ENCODE results near the gene TREM2.
"Not testable (repeated sequence)": the region's sequence is repeated elsewhere in the genome, so short reads cannot be mapped to it uniquely, and the experiment has no call there.

TREM2 gene

DNA sequence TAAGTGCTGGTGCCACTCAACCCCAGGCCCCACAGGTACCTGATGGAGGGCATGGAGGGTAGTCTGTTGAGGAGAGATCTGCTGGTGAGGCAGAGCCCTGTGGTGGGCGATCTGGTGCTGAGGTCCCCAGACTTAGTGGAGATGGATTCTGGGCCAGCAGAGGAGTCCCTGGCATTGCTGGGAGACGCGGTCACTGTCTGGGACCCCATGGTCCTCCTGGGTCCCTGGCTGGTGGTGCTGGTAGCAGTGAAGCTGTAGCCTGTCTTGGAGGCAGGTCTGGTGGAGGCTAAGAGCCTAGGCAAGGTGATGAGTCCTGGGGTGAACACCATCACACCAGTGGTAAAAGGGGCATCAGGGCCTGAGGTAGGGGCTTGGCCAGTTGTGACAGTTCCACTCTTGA, 31.5 kb upstream of the TREM2 start:
- H3K4me1 ChIP-seq (ENCODE audit: control insufficient read depth in 1 of 2, insufficient read depth in 2 of 2, low read length in 2 of 2), result no peaks in the 10 kb centered on the region
- H3K36me3 ChIP-seq (ENCODE audit: control insufficient read depth in 1 of 2, insufficient read depth in 2 of 2, low read length in 2 of 2), result no peaks in the 10 kb centered on the region
- peaks cover 8% of the 10 kb centered on the region in 2 donors for H3K9me3 ChIP-seq (ENCODE audit: control insufficient read depth in 1 of 2, low read length in 2 of 2)
- peaks cover 0 to 5% of the 10 kb centered on the region in 2 donors for H3K27me3 ChIP-seq (ENCODE audit: control insufficient read depth in 1 of 2, insufficient read depth in 2 of 2, low read length in 2 of 2)
- H3K27ac ChIP-seq (ENCODE audit: low read depth, low read length), result no peak overlapping the region
- no peak overlapping the region for H3K9ac ChIP-seq (ENCODE audit: low read depth in 1 of 2, low read length in 2 of 2)
- no peak overlapping the region for H3K4me3 ChIP-seq (ENCODE audit: low read depth in 1 of 2, low read length in 2 of 2)

DNA sequence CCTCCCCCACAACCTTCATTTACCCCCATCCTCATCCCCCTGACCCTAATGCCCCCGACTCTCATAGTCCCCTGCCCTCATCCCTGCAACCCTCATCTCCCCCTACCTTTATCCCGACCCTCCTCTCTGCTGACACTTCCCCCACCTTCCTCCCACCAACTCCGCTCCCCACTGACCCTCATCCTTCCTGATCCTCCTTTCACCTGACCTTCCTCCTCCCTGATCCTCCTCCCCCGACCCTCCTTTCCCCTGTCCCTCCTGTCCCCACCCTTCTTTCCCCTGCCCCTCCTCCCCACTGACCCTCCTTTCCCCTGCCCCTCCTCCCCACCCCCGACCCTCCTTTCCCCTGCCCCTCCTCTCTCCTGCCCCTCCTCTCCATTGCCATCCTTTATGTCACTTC, 31.0 kb upstream of the TREM2 start:
- H3K36me3 ChIP-seq (ENCODE audit: control insufficient read depth in 1 of 2, insufficient read depth in 2 of 2, low read length in 2 of 2), result no peaks in the 10 kb centered on the region

DNA sequence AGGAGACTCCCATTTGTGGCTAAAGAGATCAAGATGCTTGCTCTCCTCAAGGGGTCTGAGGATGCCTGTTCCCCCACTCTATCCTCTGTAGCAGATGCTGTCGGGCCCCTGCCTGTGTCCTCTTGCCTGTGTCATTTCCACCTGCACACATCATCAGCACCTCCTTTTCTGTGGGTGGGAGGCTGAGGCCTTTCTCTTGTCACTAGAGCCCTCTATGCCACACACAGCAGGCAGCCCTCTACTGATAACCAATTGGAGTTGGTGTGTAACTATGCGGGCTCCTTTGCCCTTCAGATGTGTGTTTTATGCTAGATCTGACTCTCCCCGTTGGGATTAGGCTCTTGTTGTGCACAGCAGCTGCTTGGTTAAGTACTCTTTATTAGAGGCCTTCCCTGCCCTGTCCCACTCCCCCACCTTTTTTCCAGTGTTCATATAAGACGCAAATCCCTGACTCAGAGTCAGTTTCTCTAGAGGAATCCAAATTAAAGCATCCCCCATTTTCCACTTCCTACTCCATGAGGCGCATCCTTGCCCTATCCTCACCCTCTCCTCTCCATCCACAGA, 30.3 kb upstream of the TREM2 start:
- H3K27me3 ChIP-seq (ENCODE audit: control insufficient read depth in 1 of 2, insufficient read depth in 2 of 2, low read length in 2 of 2), result peaks cover 0 to 5% of the 10 kb centered on the region in 2 donors

More for the DNA sequence above, 31.0 kb upstream of the TREM2 start:
- Histone ChIP-seq H3K9me3 (ENCODE audit: control insufficient read depth in 1 of 2, low read length in 2 of 2) (peaks cover 8% of the 10 kb centered on the region in 2 donors), H3K27me3 (ENCODE audit: control insufficient read depth in 1 of 2, insufficient read depth in 2 of 2, low read length in 2 of 2) (peaks cover 0 to 5% of the 10 kb centered on the region in 2 donors), H3K9ac (ENCODE audit: low read depth in 1 of 2, low read length in 2 of 2) (no peak overlapping the region), H3K27ac (ENCODE audit: low read depth, low read length) (no peak overlapping the region), H3K4me1 (ENCODE audit: control insufficient read depth in 1 of 2, insufficient read depth in 2 of 2, low read length in 2 of 2) (no peaks in the 10 kb centered on the region), H3K4me3 (ENCODE audit: low read depth in 1 of 2, low read length in 2 of 2) (no peak overlapping the region)

DNA sequence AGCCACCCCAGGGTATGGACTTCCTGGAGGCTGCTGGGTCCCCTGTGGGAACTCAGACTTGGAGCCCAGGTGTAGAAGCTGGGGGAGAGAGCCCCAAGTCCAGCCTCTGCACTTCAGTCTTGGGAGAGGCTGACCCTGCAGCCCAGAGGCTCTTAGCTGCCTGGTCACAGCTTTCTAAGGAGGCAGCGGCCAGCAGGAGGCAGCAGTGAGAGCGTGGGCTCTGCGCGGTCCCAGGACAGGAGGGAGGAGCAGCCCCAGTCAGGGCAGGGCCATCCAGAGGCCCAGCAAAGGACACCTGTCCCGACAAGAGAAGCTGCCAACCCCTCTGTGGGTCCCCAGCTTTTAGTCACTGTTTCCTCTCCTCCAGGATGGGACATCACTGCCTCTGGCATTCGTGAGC, 28.7 kb upstream of the TREM2 start:
- peaks cover 0 to 5% of the 10 kb centered on the region in 2 donors for H3K27me3 ChIP-seq (ENCODE audit: control insufficient read depth in 1 of 2, insufficient read depth in 2 of 2, low read length in 2 of 2)
- H3K36me3 ChIP-seq (ENCODE audit: control insufficient read depth in 1 of 2, insufficient read depth in 2 of 2, low read length in 2 of 2), result no peaks in the 10 kb centered on the region
- no peaks in the 10 kb centered on the region for H3K4me1 ChIP-seq (ENCODE audit: control insufficient read depth in 1 of 2, insufficient read depth in 2 of 2, low read length in 2 of 2)
- no peak overlapping the region for H3K4me3 ChIP-seq (ENCODE audit: low read depth in 1 of 2, low read length in 2 of 2)
- H3K9me3 ChIP-seq (ENCODE audit: control insufficient read depth in 1 of 2, low read length in 2 of 2), result peaks cover 8% of the 10 kb centered on the region in 2 donors
- no peak overlapping the region for H3K27ac ChIP-seq (ENCODE audit: low read depth, low read length)
- no peak overlapping the region for H3K9ac ChIP-seq (ENCODE audit: low read depth in 1 of 2, low read length in 2 of 2)

More for the DNA sequence above, 30.3 kb upstream of the TREM2 start:
- no peak overlapping the region for H3K4me3 ChIP-seq (ENCODE audit: low read depth in 1 of 2, low read length in 2 of 2)
- peaks cover 8% of the 10 kb centered on the region in 2 donors for H3K9me3 ChIP-seq (ENCODE audit: control insufficient read depth in 1 of 2, low read length in 2 of 2)
- no peak overlapping the region for H3K27ac ChIP-seq (ENCODE audit: low read depth, low read length)
- H3K36me3 ChIP-seq (ENCODE audit: control insufficient read depth in 1 of 2, insufficient read depth in 2 of 2, low read length in 2 of 2), result no peaks in the 10 kb centered on the region
- H3K4me1 ChIP-seq (ENCODE audit: control insufficient read depth in 1 of 2, insufficient read depth in 2 of 2, low read length in 2 of 2), result no peaks in the 10 kb centered on the region
- H3K9ac ChIP-seq (ENCODE audit: low read depth in 1 of 2, low read length in 2 of 2), result no peak overlapping the region

DNA sequence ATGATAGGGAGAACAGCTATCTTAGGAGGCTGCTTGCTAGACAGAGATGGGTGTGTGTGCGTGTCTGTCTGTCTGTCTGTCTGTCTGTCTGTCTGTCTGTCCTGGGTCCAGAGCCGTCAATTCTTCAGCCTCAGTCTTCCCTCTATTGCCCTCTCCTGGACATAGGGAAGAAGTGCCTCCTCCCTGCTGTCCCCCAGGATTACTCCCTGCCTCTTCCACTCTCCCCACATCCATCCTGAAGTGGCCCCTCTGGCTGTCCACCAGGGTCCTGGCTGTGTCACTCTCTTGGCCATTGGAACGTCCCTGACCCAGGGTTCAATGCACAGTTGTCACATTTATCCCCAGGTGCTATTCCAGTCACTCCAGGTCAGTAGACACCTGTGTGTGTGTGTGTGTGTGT, 27.9 kb upstream of the TREM2 start:
- no peak overlapping the region for H3K27ac ChIP-seq (ENCODE audit: low read depth, low read length)
- no peak overlapping the region for H3K9ac ChIP-seq (ENCODE audit: low read depth in 1 of 2, low read length in 2 of 2)
- H3K4me1 ChIP-seq (ENCODE audit: control insufficient read depth in 1 of 2, insufficient read depth in 2 of 2, low read length in 2 of 2), result no peaks in the 10 kb centered on the region
- peaks cover 8% of the 10 kb centered on the region in 2 donors for H3K9me3 ChIP-seq (ENCODE audit: control insufficient read depth in 1 of 2, low read length in 2 of 2)
- no peak overlapping the region for H3K4me3 ChIP-seq (ENCODE audit: low read depth in 1 of 2, low read length in 2 of 2)
- H3K36me3 ChIP-seq (ENCODE audit: control insufficient read depth in 1 of 2, insufficient read depth in 2 of 2, low read length in 2 of 2), result no peaks in the 10 kb centered on the region
- peaks cover 0 to 5% of the 10 kb centered on the region in 2 donors for H3K27me3 ChIP-seq (ENCODE audit: control insufficient read depth in 1 of 2, insufficient read depth in 2 of 2, low read length in 2 of 2)

GRCh38 chr6:41189967-41190366, 27.1 kb upstream of the TREM2 start:
- Histone ChIP-seq H3K27me3 (ENCODE audit: control insufficient read depth in 1 of 2, insufficient read depth in 2 of 2, low read length in 2 of 2) (peaks cover 0 to 5% of the 10 kb centered on the region in 2 donors), H3K4me3 (ENCODE audit: low read depth in 1 of 2, low read length in 2 of 2) (no peak overlapping the region), H3K9me3 (ENCODE audit: control insufficient read depth in 1 of 2, low read length in 2 of 2) (peaks cover 8% of the 10 kb centered on the region in 2 donors), H3K36me3 (ENCODE audit: control insufficient read depth in 1 of 2, insufficient read depth in 2 of 2, low read length in 2 of 2) (no peaks in the 10 kb centered on the region), H3K4me1 (ENCODE audit: control insufficient read depth in 1 of 2, insufficient read depth in 2 of 2, low read length in 2 of 2) (no peaks in the 10 kb centered on the region), H3K9ac (ENCODE audit: low read depth in 1 of 2, low read length in 2 of 2) (no peak overlapping the region), H3K27ac (ENCODE audit: low read depth, low read length) (no peak overlapping the region)

GRCh38 chr6:41189046-41189445, 26.1 kb upstream of the TREM2 start:
- H3K4me1 ChIP-seq (ENCODE audit: control insufficient read depth in 1 of 2, insufficient read depth in 2 of 2, low read length in 2 of 2); H3K36me3 ChIP-seq (ENCODE audit: control insufficient read depth in 1 of 2, insufficient read depth in 2 of 2, low read length in 2 of 2); H3K9me3 ChIP-seq (ENCODE audit: control insufficient read depth in 1 of 2, low read length in 2 of 2); H3K27ac ChIP-seq (ENCODE audit: low read depth, low read length); H3K4me3 ChIP-seq (ENCODE audit: low read depth in 1 of 2, low read length in 2 of 2); H3K27me3 ChIP-seq (ENCODE audit: control insufficient read depth in 1 of 2, insufficient read depth in 2 of 2, low read length in 2 of 2); H3K9ac ChIP-seq (ENCODE audit: low read depth in 1 of 2, low read length in 2 of 2): not testable (repeated sequence)

DNA sequence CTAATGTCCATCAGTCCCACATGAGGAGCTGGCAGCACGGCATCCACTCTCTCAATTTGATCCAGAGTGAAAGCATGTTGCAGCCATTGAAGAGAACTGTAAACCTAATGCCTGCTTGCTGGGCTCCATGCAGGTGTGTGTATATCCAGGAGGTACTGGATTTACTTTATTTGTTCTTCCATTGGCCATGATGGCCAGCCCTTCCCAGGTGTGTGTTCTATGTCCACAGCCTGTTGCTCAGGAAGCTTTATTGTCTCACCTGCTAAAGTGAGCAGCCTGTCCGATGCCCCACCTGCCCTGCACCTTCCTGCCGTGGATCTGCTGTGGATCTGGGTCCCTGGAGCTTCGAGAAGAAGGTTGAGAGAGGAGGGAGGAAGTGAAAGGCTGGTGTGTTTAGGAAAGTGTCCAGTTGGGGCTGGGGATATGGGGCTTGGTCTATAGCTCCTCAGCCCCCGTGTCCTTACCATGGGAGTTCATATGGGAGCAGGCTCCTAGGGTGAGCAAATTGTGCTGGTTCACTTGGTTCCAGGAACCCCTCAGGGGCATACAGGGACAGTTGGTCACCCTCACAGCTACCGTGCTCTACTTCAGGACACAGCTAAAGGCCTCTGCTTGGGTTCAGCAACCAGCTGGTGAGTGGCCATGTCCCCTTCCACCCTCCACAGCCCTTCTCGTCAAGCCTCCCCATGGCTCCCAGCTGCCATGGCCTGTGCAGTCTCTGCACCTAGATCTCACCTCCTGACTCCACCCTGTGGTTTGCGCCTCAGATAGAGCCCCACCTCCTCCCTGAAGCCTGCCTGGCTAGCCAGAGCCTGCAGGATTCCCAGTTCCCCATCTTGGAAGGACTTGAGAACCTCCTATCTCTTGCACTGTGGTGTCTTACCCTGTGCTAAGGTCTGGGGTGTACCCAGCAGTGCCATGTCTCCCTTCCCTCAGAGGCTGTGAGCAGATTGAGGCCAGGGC, 25.3 kb upstream of the TREM2 start:
- H3K4me3 ChIP-seq (ENCODE audit: low read depth in 1 of 2, low read length in 2 of 2), result no peak overlapping the region
- H3K27me3 ChIP-seq (ENCODE audit: control insufficient read depth in 1 of 2, insufficient read depth in 2 of 2, low read length in 2 of 2), result peaks cover 0 to 5% of the 10 kb centered on the region in 2 donors
- H3K9me3 ChIP-seq (ENCODE audit: control insufficient read depth in 1 of 2, low read length in 2 of 2), result peaks cover 8% of the 10 kb centered on the region in 2 donors
- no peak overlapping the region for H3K27ac ChIP-seq (ENCODE audit: low read depth, low read length)
- H3K9ac ChIP-seq (ENCODE audit: low read depth in 1 of 2, low read length in 2 of 2), result no peak overlapping the region
- H3K36me3 ChIP-seq (ENCODE audit: control insufficient read depth in 1 of 2, insufficient read depth in 2 of 2, low read length in 2 of 2), result no peaks in the 10 kb centered on the region
- no peaks in the 10 kb centered on the region for H3K4me1 ChIP-seq (ENCODE audit: control insufficient read depth in 1 of 2, insufficient read depth in 2 of 2, low read length in 2 of 2)

GRCh38 chr6:41186031-41186562, 23.2 kb upstream of the TREM2 start:
- H3K9me3 ChIP-seq (ENCODE audit: control insufficient read depth in 1 of 2, low read length in 2 of 2), result peaks cover 8% of the 10 kb centered on the region in 2 donors
- no peaks in the 10 kb centered on the region for H3K36me3 ChIP-seq (ENCODE audit: control insufficient read depth in 1 of 2, insufficient read depth in 2 of 2, low read length in 2 of 2)
- H3K27me3 ChIP-seq (ENCODE audit: control insufficient read depth in 1 of 2, insufficient read depth in 2 of 2, low read length in 2 of 2), result no peaks in the 10 kb centered on the region
- H3K27ac ChIP-seq (ENCODE audit: low read depth, low read length), result no peak overlapping the region
- H3K4me1 ChIP-seq (ENCODE audit: control insufficient read depth in 1 of 2, insufficient read depth in 2 of 2, low read length in 2 of 2), result no peaks in the 10 kb centered on the region
- no peak overlapping the region for H3K9ac ChIP-seq (ENCODE audit: low read depth in 1 of 2, low read length in 2 of 2)
- H3K4me3 ChIP-seq (ENCODE audit: low read depth in 1 of 2, low read length in 2 of 2), result no peak overlapping the region

DNA sequence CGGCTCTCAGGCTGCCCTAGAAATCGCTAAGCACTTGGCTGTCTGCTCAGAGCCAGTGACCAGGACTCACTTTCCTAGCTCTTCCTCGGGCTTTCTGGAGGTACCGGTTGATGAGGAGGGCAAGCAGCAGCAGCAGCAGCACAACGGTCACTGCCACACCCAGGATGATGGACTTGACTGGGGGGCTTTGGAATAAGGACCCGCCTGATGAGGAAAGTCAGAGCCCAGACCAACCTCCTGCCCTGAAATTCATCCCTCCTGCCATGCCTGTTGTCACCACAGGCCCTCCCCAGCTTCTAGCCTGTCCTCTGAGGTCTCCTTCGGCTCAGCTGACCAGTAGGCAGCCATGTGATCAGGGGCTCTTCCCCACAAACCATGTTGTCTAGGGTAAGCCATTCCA, 21.8 kb upstream of the TREM2 start:
- Histone ChIP-seq H3K36me3 (ENCODE audit: control insufficient read depth in 1 of 2, insufficient read depth in 2 of 2, low read length in 2 of 2) (no peaks in the 10 kb centered on the region), H3K9me3 (ENCODE audit: control insufficient read depth in 1 of 2, low read length in 2 of 2) (peaks cover 1 to 3% of the 10 kb centered on the region in 2 donors), H3K27ac (ENCODE audit: low read depth, low read length) (no peak overlapping the region), H3K9ac (ENCODE audit: low read depth in 1 of 2, low read length in 2 of 2) (no peak overlapping the region), H3K4me3 (ENCODE audit: low read depth in 1 of 2, low read length in 2 of 2) (no peak overlapping the region), H3K4me1 (ENCODE audit: control insufficient read depth in 1 of 2, insufficient read depth in 2 of 2, low read length in 2 of 2) (no peaks in the 10 kb centered on the region), H3K27me3 (ENCODE audit: control insufficient read depth in 1 of 2, insufficient read depth in 2 of 2, low read length in 2 of 2) (no peaks in the 10 kb centered on the region)
